Activated CD4-positive, alpha-beta T cell treated with anti-CD3 and anti-CD28 coated beads, Interleukin-2, Interleukin-4, amounts not matched to agents 100 ng/mL and 50 ng/mL, durations not matched to agents 16 hours and 8 hours (primary cell): ENCODE measurements around the gene SORCS2.

ENCODE experiments used
- DNase-seq: peaks from one replicate; pipeline ENCODE4 v3.0.0-alpha.2; 2020; ENCODE audit warnings: low spot score

Gene SORCS2

GRCh38 chr4:7186516-7187167 lies 5.7 kb upstream of the SORCS2 start:
- no peak for DNase-seq

GRCh38 chr4:7187168-7187535 lies 5.2 kb upstream of the SORCS2 start:
- no peak for DNase-seq

GRCh38 chr4:7187691-7188090 lies 4.6 kb upstream of the SORCS2 start:
- DNase-seq: no peak

GRCh38 chr4:7189066-7189465 lies 3.3 kb upstream of the SORCS2 start:
- no peak for DNase-seq

- DNase-seq: no peak
These were observed 2.7 kb upstream of the SORCS2 start for GRCh38 chr4:7189475-7190277.

- DNase-seq: no peak
These were observed 2.1 kb upstream of the SORCS2 start for GRCh38 chr4:7190278-7190594.

- DNase-seq: no peak
These were observed 1.4 kb upstream of the SORCS2 start for GRCh38 chr4:7190691-7191545.

- DNase-seq: no peak
These were observed 639 bp upstream of the SORCS2 start for GRCh38 chr4:7191546-7192251.

GRCh38 chr4:7193030-7193958 lies 956 bp downstream of the SORCS2 start:
- no peak for DNase-seq

GRCh38 chr4:7194251-7195140 lies 2.2 kb downstream of the SORCS2 start:
- DNase-seq: peak; percentile 24

- no peak for DNase-seq
These were observed 2.8 kb downstream of the SORCS2 start for GRCh38 chr4:7195141-7195515.

GRCh38 chr4:7195546-7196287 lies 3.4 kb downstream of the SORCS2 start:
- DNase-seq: no peak

GRCh38 chr4:7196288-7196651 lies 3.9 kb downstream of the SORCS2 start:
- DNase-seq: no peak

GRCh38 chr4:7196736-7197135 lies 4.4 kb downstream of the SORCS2 start:
- no peak for DNase-seq

- DNase-seq: no peak
These were observed 5.6 kb downstream of the SORCS2 start for GRCh38 chr4:7197910-7198309.

GRCh38 chr4:7198440-7199128 lies 6.2 kb downstream of the SORCS2 start:
- no peak for DNase-seq

GRCh38 chr4:7199129-7199725 lies 6.9 kb downstream of the SORCS2 start:
- DNase-seq: no peak

GRCh38 chr4:7199771-7200441 lies 7.6 kb downstream of the SORCS2 start:
- no peak for DNase-seq
